Measurements from ENCODE around the gene MYOM1.

Gene MYOM1

DNA sequence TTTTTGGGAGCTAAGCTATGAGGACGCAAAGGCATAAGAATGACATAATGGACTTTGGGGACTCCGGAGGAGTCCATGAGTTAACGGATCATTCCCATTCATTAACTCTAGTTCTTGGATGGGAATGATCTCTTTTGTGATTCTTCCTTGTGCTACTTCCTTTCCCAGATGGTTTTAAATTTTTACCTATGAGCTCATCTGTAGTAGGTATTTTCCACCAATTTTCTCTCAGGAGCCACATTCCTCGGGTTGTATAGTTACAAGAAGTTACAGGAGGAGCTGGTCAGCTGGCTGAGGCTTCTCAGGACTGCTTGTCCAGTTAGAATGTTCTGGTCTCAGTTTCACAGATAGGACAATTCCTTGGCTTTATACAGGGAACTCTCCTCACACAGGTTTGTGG, 164.0 kb downstream of the MYOM1 start:
- no peak overlapping the region for H3K27ac ChIP-seq (ENCODE audit: low read length)
- no peaks in the 10 kb centered on the region for H4K20me1 ChIP-seq (ENCODE audit: insufficient read depth, low read length)
- no peaks in the 10 kb centered on the region for H3K27me3 ChIP-seq (ENCODE audit: low read depth, low read length)
- no peak overlapping the region for H3K4me2 ChIP-seq (ENCODE audit: low read length)
- no peaks in the 10 kb centered on the region for H3K79me2 ChIP-seq (ENCODE audit: low read length)
- H3K4me1 ChIP-seq (ENCODE audit: low read length), result no peaks in the 10 kb centered on the region
- H3K4me3 ChIP-seq (ENCODE audit: low read length), result no peak overlapping the region
- H2AFZ ChIP-seq (ENCODE audit: low read depth, low read length), result no peak overlapping the region
- no peak overlapping the region for H3K9ac ChIP-seq (ENCODE audit: low read length)
- no peaks in the 10 kb centered on the region for H3K36me3 ChIP-seq (replicated peaks; ENCODE audit: low read depth, low read length)
- no peaks in the 10 kb centered on the region for H3K9me3 ChIP-seq (ENCODE audit: insufficient read depth, low read length)
- TF ChIP-seq, protein P1, sequence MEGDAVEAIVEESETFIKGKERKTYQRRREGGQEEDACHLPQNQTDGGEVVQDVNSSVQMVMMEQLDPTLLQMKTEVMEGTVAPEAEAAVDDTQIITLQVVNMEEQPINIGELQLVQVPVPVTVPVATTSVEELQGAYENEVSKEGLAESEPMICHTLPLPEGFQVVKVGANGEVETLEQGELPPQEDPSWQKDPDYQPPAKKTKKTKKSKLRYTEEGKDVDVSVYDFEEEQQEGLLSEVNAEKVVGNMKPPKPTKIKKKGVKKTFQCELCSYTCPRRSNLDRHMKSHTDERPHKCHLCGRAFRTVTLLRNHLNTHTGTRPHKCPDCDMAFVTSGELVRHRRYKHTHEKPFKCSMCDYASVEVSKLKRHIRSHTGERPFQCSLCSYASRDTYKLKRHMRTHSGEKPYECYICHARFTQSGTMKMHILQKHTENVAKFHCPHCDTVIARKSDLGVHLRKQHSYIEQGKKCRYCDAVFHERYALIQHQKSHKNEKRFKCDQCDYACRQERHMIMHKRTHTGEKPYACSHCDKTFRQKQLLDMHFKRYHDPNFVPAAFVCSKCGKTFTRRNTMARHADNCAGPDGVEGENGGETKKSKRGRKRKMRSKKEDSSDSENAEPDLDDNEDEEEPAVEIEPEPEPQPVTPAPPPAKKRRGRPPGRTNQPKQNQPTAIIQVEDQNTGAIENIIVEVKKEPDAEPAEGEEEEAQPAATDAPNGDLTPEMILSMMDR (IDR thresholded peaks at IDR 0.05; ENCODE audit: low read depth, low read length), result no peak
- no peak for TF ChIP-seq EZH2phosphoT487 (IDR thresholded peaks at IDR 0.05; ENCODE audit: low read depth)

DNA sequence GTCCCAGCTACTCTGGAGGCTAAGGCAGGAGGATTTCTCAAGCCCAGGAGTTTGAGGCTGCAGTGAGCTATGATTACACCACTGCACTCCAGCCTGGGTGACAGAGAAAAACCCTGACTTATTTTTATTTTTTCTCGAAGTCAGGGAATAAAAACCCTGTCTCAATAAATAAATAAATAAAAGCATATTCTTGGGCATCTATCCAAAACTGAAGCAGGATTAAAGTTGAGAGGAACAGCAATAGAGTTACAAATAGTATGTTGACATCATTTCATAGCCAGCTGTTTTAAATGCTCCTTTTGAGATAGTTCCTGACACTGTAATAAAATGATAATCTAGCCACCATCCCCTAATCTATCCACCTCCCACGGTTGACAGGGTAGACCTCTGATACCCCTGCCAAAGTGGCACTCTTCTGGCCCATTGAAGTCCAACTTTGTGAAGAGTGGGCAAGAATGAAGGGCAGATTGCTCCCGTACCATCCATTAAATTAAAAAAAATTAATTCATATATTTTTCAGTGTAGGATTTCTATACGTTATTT, 164.5 kb downstream of the MYOM1 start:
- TF ChIP-seq, protein P1 (IDR thresholded peaks at IDR 0.05; ENCODE audit: low read depth, low read length), result no peak
- TF ChIP-seq EZH2phosphoT487 (IDR thresholded peaks at IDR 0.05; ENCODE audit: low read depth), result no peak
- H3K9ac ChIP-seq (ENCODE audit: low read length), result no peak overlapping the region
- no peak overlapping the region for H2AFZ ChIP-seq (ENCODE audit: low read depth, low read length)

DNA sequence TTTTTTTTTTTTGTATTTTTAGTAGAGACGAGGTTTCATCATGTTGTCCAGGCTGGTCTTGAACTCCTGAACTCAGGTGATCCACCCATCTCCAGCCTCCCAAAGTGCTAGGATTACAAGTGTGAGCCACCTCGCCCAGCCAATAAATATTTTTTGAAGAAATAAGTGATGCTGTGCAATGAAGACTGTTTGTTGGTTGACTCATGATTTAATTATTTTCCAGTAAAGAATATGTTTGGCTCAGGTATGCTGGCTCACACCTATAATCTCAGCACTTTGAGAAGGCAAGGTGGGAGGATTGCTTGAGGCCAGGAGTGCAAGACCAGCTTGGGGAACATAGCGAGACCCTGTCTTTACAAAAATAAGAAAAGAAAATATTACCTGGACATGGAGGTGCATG, 165.0 kb downstream of the MYOM1 start:
- H3K27me3 ChIP-seq (ENCODE audit: low read depth, low read length), result no peaks in the 10 kb centered on the region
- H3K9me3 ChIP-seq (ENCODE audit: insufficient read depth, low read length), result no peaks in the 10 kb centered on the region
- H3K79me2 ChIP-seq (ENCODE audit: low read length), result no peaks in the 10 kb centered on the region
- no peak for TF ChIP-seq EZH2phosphoT487 (IDR thresholded peaks at IDR 0.05; ENCODE audit: low read depth)
- TF ChIP-seq, protein P1 (IDR thresholded peaks at IDR 0.05; ENCODE audit: low read depth, low read length), result no peak
- no peaks in the 10 kb centered on the region for H4K20me1 ChIP-seq (ENCODE audit: insufficient read depth, low read length)
- H3K9ac ChIP-seq (ENCODE audit: low read length), result no peak overlapping the region
- no peaks in the 10 kb centered on the region for H3K4me1 ChIP-seq (ENCODE audit: low read length)
- H3K4me3 ChIP-seq (ENCODE audit: low read length), result no peak overlapping the region
- H2AFZ ChIP-seq (ENCODE audit: low read depth, low read length), result no peak overlapping the region
- H3K36me3 ChIP-seq (replicated peaks; ENCODE audit: low read depth, low read length), result no peaks in the 10 kb centered on the region
- no peak overlapping the region for H3K4me2 ChIP-seq (ENCODE audit: low read length)
- H3K27ac ChIP-seq (ENCODE audit: low read length), result no peak overlapping the region

More for the DNA sequence above, 164.5 kb downstream of the MYOM1 start:
- no peaks in the 10 kb centered on the region for H3K27me3 ChIP-seq (ENCODE audit: low read depth, low read length)
- no peaks in the 10 kb centered on the region for H3K4me1 ChIP-seq (ENCODE audit: low read length)
- H3K4me2 ChIP-seq (ENCODE audit: low read length), result no peak overlapping the region
- H3K9me3 ChIP-seq (ENCODE audit: insufficient read depth, low read length), result no peaks in the 10 kb centered on the region
- H3K79me2 ChIP-seq (ENCODE audit: low read length), result no peaks in the 10 kb centered on the region
- H4K20me1 ChIP-seq (ENCODE audit: insufficient read depth, low read length), result no peaks in the 10 kb centered on the region
- no peaks in the 10 kb centered on the region for H3K36me3 ChIP-seq (replicated peaks; ENCODE audit: low read depth, low read length)
- no peak overlapping the region for H3K27ac ChIP-seq (ENCODE audit: low read length)
- H3K4me3 ChIP-seq (ENCODE audit: low read length), result no peak overlapping the region

DNA sequence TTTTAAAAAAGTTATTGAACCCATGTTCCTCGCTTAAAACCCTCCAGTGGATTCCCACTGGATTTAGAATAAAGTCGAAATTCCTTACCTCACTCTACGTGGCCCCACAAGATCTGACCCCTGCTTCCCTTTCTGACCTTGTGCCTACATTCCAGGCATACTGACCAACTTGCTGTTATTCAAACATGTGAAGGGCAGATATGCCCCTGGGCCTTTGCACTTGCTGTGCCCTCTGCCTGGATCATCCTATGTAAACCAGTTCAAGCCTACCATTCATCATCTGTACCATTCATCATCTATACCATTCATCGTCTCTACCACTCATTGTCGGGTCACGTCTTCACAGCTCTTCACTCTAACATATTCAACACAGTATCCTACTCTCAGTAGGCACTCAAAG, 165.6 kb downstream of the MYOM1 start:
- Histone ChIP-seq H3K36me3 (replicated peaks; ENCODE audit: low read depth, low read length) (no peaks in the 10 kb centered on the region), H3K4me3 (ENCODE audit: low read length) (no peak overlapping the region), H3K4me1 (ENCODE audit: low read length) (no peaks in the 10 kb centered on the region), H4K20me1 (ENCODE audit: insufficient read depth, low read length) (no peaks in the 10 kb centered on the region), H3K9ac (ENCODE audit: low read length) (no peak overlapping the region), H2AFZ (ENCODE audit: low read depth, low read length) (no peak overlapping the region), H3K27me3 (ENCODE audit: low read depth, low read length) (no peaks in the 10 kb centered on the region), H3K27ac (ENCODE audit: low read length) (no peak overlapping the region), H3K9me3 (ENCODE audit: insufficient read depth, low read length) (no peaks in the 10 kb centered on the region), H3K4me2 (ENCODE audit: low read length) (no peak overlapping the region), H3K79me2 (ENCODE audit: low read length) (no peaks in the 10 kb centered on the region)
- no peak for TF ChIP-seq EZH2phosphoT487 (IDR thresholded peaks at IDR 0.05; ENCODE audit: low read depth)
- TF ChIP-seq, protein P1 (IDR thresholded peaks at IDR 0.05; ENCODE audit: low read depth, low read length), result no peak

All from OCI-LY3 (cell line).